Nephron progenitor cell (in vitro differentiated cells): Measurements from ENCODE around the gene NCS1.

Source experiments
- DNase-seq: peaks from one replicate; pipeline ENCODE4 v3.0.0; 2021
- H3K27ac Mint-ChIP-seq: 2 replicates; pipeline ENCODE4 v1.8.0; 2021; ENCODE audit warnings: mild to moderate bottlenecking, moderate library complexity, mixed read lengths
- H3K27me3 Mint-ChIP-seq: 2 replicates; pipeline ENCODE4 v1.8.0; 2021; ENCODE audit warnings: mild to moderate bottlenecking, low read depth, mixed read lengths; ENCODE audit not compliant: poor library complexity
- H3K36me3 Mint-ChIP-seq: 2 replicates; pipeline ENCODE4 v1.8.0; 2021; ENCODE audit warnings: low read depth, mixed read lengths
- H3K4me1 Mint-ChIP-seq: 2 replicates; pipeline ENCODE4 v1.8.0; 2021; ENCODE audit warnings: mixed read lengths
- H3K4me3 Mint-ChIP-seq: 2 replicates; pipeline ENCODE4 v1.8.0; 2021; ENCODE audit warnings: mild to moderate bottlenecking, moderate library complexity, mixed read lengths
- H3K9me3 Mint-ChIP-seq: 2 replicates; pipeline ENCODE4 v1.8.0; 2021; ENCODE audit warnings: mild to moderate bottlenecking, moderate library complexity, mixed read lengths
- CTCF ChIP-seq: fragments of 200-600 bp; sonication (generic); IDR thresholded peaks from 2 replicates; pipeline ENCODE4 v1.5.0; 2021; ENCODE audit warnings: antibody characterized with exemption

NCS1 gene

GRCh38 chr9:130143279-130143893 lies 28.8 kb upstream of the NCS1 start:
- Mint-ChIP-seq H3K9me3 (no peaks in the 10 kb centered on the region), H3K27me3 (peaks cover 3% of the 10 kb centered on the region), H3K27ac (peak overlapping the region; percentile 34)

GRCh38 chr9:130143958-130144366 lies 28.2 kb upstream of the NCS1 start:
- TF ChIP-seq CTCF: no peak
- H3K4me3 Mint-ChIP-seq: peak overlapping the region; percentile 38
- no peaks in the 10 kb centered on the region for H3K36me3 Mint-ChIP-seq
- peak overlapping the region; percentile 34 for H3K27ac Mint-ChIP-seq
- DNase-seq: no peak
- H3K27me3 Mint-ChIP-seq: peaks cover 3% of the 10 kb centered on the region
- no peaks in the 10 kb centered on the region for H3K9me3 Mint-ChIP-seq
- peaks cover 52% of the 10 kb centered on the region for H3K4me1 Mint-ChIP-seq

More at GRCh38 chr9:130143279-130143893, 28.8 kb upstream of the NCS1 start:
- Mint-ChIP-seq H3K4me3 (no peak overlapping the region), H3K4me1 (peaks cover 57% of the 10 kb centered on the region), H3K36me3 (no peaks in the 10 kb centered on the region)
- DNase-seq: no peak
- TF ChIP-seq CTCF: no peak

GRCh38 chr9:130144703-130145102 lies 27.5 kb upstream of the NCS1 start:
- peaks cover 3% of the 10 kb centered on the region for H3K27me3 Mint-ChIP-seq
- no peaks in the 10 kb centered on the region for H3K9me3 Mint-ChIP-seq
- DNase-seq: no peak
- no peak overlapping the region for H3K4me3 Mint-ChIP-seq
- peaks cover 44% of the 10 kb centered on the region for H3K4me1 Mint-ChIP-seq
- H3K27ac Mint-ChIP-seq: no peak overlapping the region
- H3K36me3 Mint-ChIP-seq: no peaks in the 10 kb centered on the region
- no peak for TF ChIP-seq CTCF

- peaks cover 3% of the 10 kb centered on the region for H3K27me3 Mint-ChIP-seq
- no peak for TF ChIP-seq CTCF
These were observed 26.5 kb upstream of the NCS1 start for GRCh38 chr9:130145658-130146057.

GRCh38 chr9:130147198-130147597 lies 25.0 kb upstream of the NCS1 start:
- no peak for TF ChIP-seq CTCF
- H3K27me3 Mint-ChIP-seq: peaks cover 3% of the 10 kb centered on the region
- H3K27ac Mint-ChIP-seq: no peak overlapping the region
- peaks cover 31% of the 10 kb centered on the region for H3K4me1 Mint-ChIP-seq
- H3K9me3 Mint-ChIP-seq: no peaks in the 10 kb centered on the region
- no peak overlapping the region for H3K4me3 Mint-ChIP-seq
- no peak for DNase-seq
- no peaks in the 10 kb centered on the region for H3K36me3 Mint-ChIP-seq

More at GRCh38 chr9:130145658-130146057, 26.5 kb upstream of the NCS1 start:
- H3K36me3 Mint-ChIP-seq: no peaks in the 10 kb centered on the region
- H3K9me3 Mint-ChIP-seq: no peaks in the 10 kb centered on the region
- H3K27ac Mint-ChIP-seq: no peak overlapping the region
- peaks cover 35% of the 10 kb centered on the region for H3K4me1 Mint-ChIP-seq
- H3K4me3 Mint-ChIP-seq: no peak overlapping the region
- no peak for DNase-seq

- Mint-ChIP-seq H3K36me3 (no peaks in the 10 kb centered on the region), H3K4me1 (peaks cover 24% of the 10 kb centered on the region), H3K4me3 (no peak overlapping the region), H3K27ac (no peak overlapping the region), H3K27me3 (peaks cover 3% of the 10 kb centered on the region), H3K9me3 (no peaks in the 10 kb centered on the region)
- TF ChIP-seq CTCF: no peak
- no peak for DNase-seq
These were observed 24.3 kb upstream of the NCS1 start for GRCh38 chr9:130147910-130148309.
